Trophoblast cell (in vitro differentiated cells and primary cell): Measurements from ENCODE around the gene NQO2.

Experiments
- DNase-seq, 2 donors: peaks; one replicate each; pipeline ENCODE4 v3.0.0-alpha.2; 2016
- H2AFZ ChIP-seq: 2 replicates; pipeline ENCODE4 v1.6.1; 2013; ENCODE audit warnings: low read length, moderate library complexity, mild to moderate bottlenecking; ENCODE audit not compliant: insufficient read depth, poor library complexity
- H2AK5ac ChIP-seq: 2 replicates; pipeline ENCODE4 v1.6.1; 2013; ENCODE audit warnings: mild to moderate bottlenecking, low read length
- H2BK120ac ChIP-seq: 2 replicates; pipeline ENCODE4 v1.6.1; 2013; ENCODE audit warnings: low read length, mild to moderate bottlenecking, moderate library complexity; ENCODE audit not compliant: insufficient read depth, poor library complexity
- H2BK12ac ChIP-seq: 2 replicates; pipeline ENCODE4 v1.6.1; 2013; ENCODE audit warnings: mild to moderate bottlenecking, low read length, moderate library complexity
- H2BK5ac ChIP-seq: 2 replicates; pipeline ENCODE4 v1.6.1; 2013; ENCODE audit warnings: low read length, low read depth, moderate library complexity, mild to moderate bottlenecking; ENCODE audit not compliant: poor library complexity
- H3K14ac ChIP-seq: 2 replicates; pipeline ENCODE4 v1.6.1; 2013; ENCODE audit warnings: mild to moderate bottlenecking, low read length
- H3K18ac ChIP-seq: 2 replicates; pipeline ENCODE4 v1.6.1; 2013; ENCODE audit warnings: mild to moderate bottlenecking, low read length
- H3K23ac ChIP-seq: 2 replicates; pipeline ENCODE4 v1.6.1; 2013; ENCODE audit warnings: low read length
- H3K27ac ChIP-seq: 2 replicates; pipeline ENCODE4 v1.5.1; 2013; ENCODE audit warnings: low read depth, mild to moderate bottlenecking, inconsistent platforms, low read length, moderate library complexity
- H3K27me3 ChIP-seq: 2 replicates; pipeline ENCODE4 v1.6.1; 2013; ENCODE audit warnings: inconsistent platforms, mild to moderate bottlenecking, low read length, moderate library complexity; ENCODE audit not compliant: insufficient read depth
- H3K36me3 ChIP-seq, 2 experiments: 1 replicate in 1 of 2; 2 replicates in 1 of 2; pipeline ENCODE4 v1.6.1; 2013; ENCODE audit warnings: low read length in 2 of 2, mild to moderate bottlenecking in 2 of 2, moderate library complexity in 1 of 2; ENCODE audit not compliant: insufficient read depth in 2 of 2, control insufficient read depth in 1 of 2
- H3K4ac ChIP-seq: 2 replicates; pipeline ENCODE4 v1.6.1; 2013; ENCODE audit warnings: low read depth, mild to moderate bottlenecking, low read length, moderate library complexity
- H3K4me1 ChIP-seq, 2 experiments: 1 replicate in 1 of 2; 2 replicates in 1 of 2; pipeline ENCODE4 v1.6.1; 2013; ENCODE audit warnings: low read length in 2 of 2, mild to moderate bottlenecking in 2 of 2, moderate library complexity in 1 of 2; ENCODE audit not compliant: insufficient read depth in 2 of 2, control insufficient read depth in 1 of 2
- H3K4me2 ChIP-seq: 2 replicates; pipeline ENCODE4 v1.6.1; 2013; ENCODE audit warnings: inconsistent platforms, mild to moderate bottlenecking, low read length, moderate library complexity
- H3K4me3 ChIP-seq: 2 replicates; pipeline ENCODE4 v1.5.1; 2013; ENCODE audit warnings: mild to moderate bottlenecking, low read depth, low read length, inconsistent platforms
- H3K79me1 ChIP-seq: one replicate; pipeline ENCODE4 v1.6.1; 2013; ENCODE audit warnings: low read length
- H3K79me2 ChIP-seq: 2 replicates; pipeline ENCODE4 v1.6.1; 2013; ENCODE audit warnings: low read length, mild to moderate bottlenecking; ENCODE audit not compliant: control insufficient read depth, insufficient read depth, poor library complexity
- H3K9ac ChIP-seq: 2 replicates; pipeline ENCODE4 v1.6.1; 2013; ENCODE audit warnings: mild to moderate bottlenecking, low read length
- H3K9me3 ChIP-seq: 2 replicates; pipeline ENCODE4 v1.6.1; 2013; ENCODE audit warnings: low read depth, mild to moderate bottlenecking, control low read depth, inconsistent platforms, low read length; ENCODE audit not compliant: insufficient read depth
- H4K12ac ChIP-seq: 2 replicates; pipeline ENCODE4 v1.6.1; 2013; ENCODE audit warnings: low read depth, mild to moderate bottlenecking, low read length, moderate library complexity
- H4K8ac ChIP-seq: 2 replicates; pipeline ENCODE4 v1.6.1; 2013; ENCODE audit warnings: low read depth, mild to moderate bottlenecking, low read length, moderate library complexity
- H4K91ac ChIP-seq: one replicate; pipeline ENCODE4 v1.6.1; 2013; ENCODE audit warnings: low read depth, mild to moderate bottlenecking, low read length, moderate library complexity
- WGBS: extraction: QIAGEN DNeasy Blood & Tissue Kit; methylation state at CpG from one replicate; pipeline ENCODE4 v1.1.7; 2013; ENCODE audit warnings: missing lambda C conversion rate; ENCODE audit not compliant: insufficient read length, insufficient coverage; ENCODE audit errors: extremely low coverage; 5-methylcytosine and 5-hydroxymethylcytosine counted together

Gene NQO2

GRCh38 chr6:2976571-2977085, 23.1 kb upstream of the NQO2 start:
- H2AFZ ChIP-seq, result no peak overlapping the region
- H2BK12ac ChIP-seq, result no peak overlapping the region
- H4K8ac ChIP-seq, result no peak overlapping the region
- no peak overlapping the region for H3K9ac ChIP-seq
- H3K18ac ChIP-seq, result no peak overlapping the region
- no peak overlapping the region for H3K23ac ChIP-seq
- no peaks in the 10 kb centered on the region for H3K79me2 ChIP-seq
- H3K14ac ChIP-seq, result no peak overlapping the region
- H2AK5ac ChIP-seq, result no peak overlapping the region
- H2BK5ac ChIP-seq, result no peak overlapping the region
- H3K79me1 ChIP-seq, result peaks cover 2% of the 10 kb centered on the region
- peaks cover 0 to 2% of the 10 kb centered on the region in 2 experiments for H3K4me1 ChIP-seq
- no peaks in the 10 kb centered on the region for H3K9me3 ChIP-seq
- no peak overlapping the region for H3K4me3 ChIP-seq
- H2BK120ac ChIP-seq, result no peak overlapping the region
- no peaks in the 10 kb centered on the region for H3K36me3 ChIP-seq
- no peak overlapping the region for H4K12ac ChIP-seq
- no peak overlapping the region for H4K91ac ChIP-seq
- no peak overlapping the region for H3K4me2 ChIP-seq
- no peak overlapping the region for H3K4ac ChIP-seq
- no peaks in the 10 kb centered on the region for H3K27me3 ChIP-seq
- WGBS, result no CpG with 5 or more reads among the region's 7 CpGs
- DNase-seq, result peak; percentile 18 to 64
- H3K27ac ChIP-seq, result no peak overlapping the region

GRCh38 chr6:2977290-2977689, 22.4 kb upstream of the NQO2 start:
- H2BK5ac ChIP-seq, result no peak overlapping the region
- WGBS, result no CpG with 5 or more reads among the region's 5 CpGs
- H3K14ac ChIP-seq, result no peak overlapping the region

GRCh38 chr6:2977799-2978590, 21.7 kb upstream of the NQO2 start:
- no peak overlapping the region for H3K4me2 ChIP-seq
- H3K23ac ChIP-seq, result no peak overlapping the region
- H4K8ac ChIP-seq, result no peak overlapping the region
- H3K14ac ChIP-seq, result no peak overlapping the region
- H3K27ac ChIP-seq, result no peak overlapping the region
- H3K18ac ChIP-seq, result no peak overlapping the region
- no peak overlapping the region for H2AFZ ChIP-seq
- H2BK5ac ChIP-seq, result no peak overlapping the region
- no peak overlapping the region for H3K9ac ChIP-seq
- H2BK120ac ChIP-seq, result no peak overlapping the region
- DNase-seq, result no peak
- H4K12ac ChIP-seq, result no peak overlapping the region
- no peaks in the 10 kb centered on the region for H3K79me2 ChIP-seq
- no peak overlapping the region for H3K4me3 ChIP-seq
- H3K9me3 ChIP-seq, result peaks cover 2% of the 10 kb centered on the region
- H3K4ac ChIP-seq, result no peak overlapping the region
- H3K79me1 ChIP-seq, result no peaks in the 10 kb centered on the region
- no peak overlapping the region for H4K91ac ChIP-seq
- H3K27me3 ChIP-seq, result no peaks in the 10 kb centered on the region
- no peak overlapping the region for H2AK5ac ChIP-seq
- H2BK12ac ChIP-seq, result no peak overlapping the region
- no peaks in the 10 kb centered on the region for H3K4me1 ChIP-seq
- WGBS, result no CpG with 5 or more reads among the region's 3 CpGs
- no peaks in the 10 kb centered on the region for H3K36me3 ChIP-seq

More at GRCh38 chr6:2977290-2977689, 22.4 kb upstream of the NQO2 start:
- Histone ChIP-seq H3K23ac (no peak overlapping the region), H3K79me1 (no peaks in the 10 kb centered on the region), H3K18ac (no peak overlapping the region), H4K8ac (no peak overlapping the region), H2AK5ac (no peak overlapping the region), H3K79me2 (no peaks in the 10 kb centered on the region), H3K36me3 (no peaks in the 10 kb centered on the region), H2BK120ac (no peak overlapping the region), H2BK12ac (no peak overlapping the region), H3K4me3 (no peak overlapping the region), H3K27me3 (no peaks in the 10 kb centered on the region), H4K12ac (no peak overlapping the region), H3K9me3 (peaks cover under 1% of the 10 kb centered on the region), H4K91ac (no peak overlapping the region), H3K9ac (no peak overlapping the region), H2AFZ (no peak overlapping the region), H3K4me2 (no peak overlapping the region), H3K4ac (no peak overlapping the region), H3K4me1 (no peaks in the 10 kb centered on the region), H3K27ac (no peak overlapping the region)
- no peak for DNase-seq

- no peak overlapping the region for H3K27ac ChIP-seq
- H3K27me3 ChIP-seq, result no peaks in the 10 kb centered on the region
- H4K8ac ChIP-seq, result no peak overlapping the region
- no peak overlapping the region for H3K4me3 ChIP-seq
- H2BK5ac ChIP-seq, result no peak overlapping the region
- no peak overlapping the region for H4K91ac ChIP-seq
- no peak overlapping the region for H2AK5ac ChIP-seq
- no peaks in the 10 kb centered on the region for H3K36me3 ChIP-seq
- no peak overlapping the region for H3K4me2 ChIP-seq
- H2AFZ ChIP-seq, result no peak overlapping the region
- no CpG with 5 or more reads among the region's 4 CpGs for WGBS
- peak; percentile 68 to 84 for DNase-seq
- no peak overlapping the region for H3K18ac ChIP-seq
- H2BK120ac ChIP-seq, result no peak overlapping the region
- peaks cover 2% of the 10 kb centered on the region for H3K9me3 ChIP-seq
- H3K4me1 ChIP-seq, result no peaks in the 10 kb centered on the region
- H3K79me1 ChIP-seq, result no peaks in the 10 kb centered on the region
- no peak overlapping the region for H4K12ac ChIP-seq
- H3K23ac ChIP-seq, result no peak overlapping the region
- no peaks in the 10 kb centered on the region for H3K79me2 ChIP-seq
- no peak overlapping the region for H3K9ac ChIP-seq
- no peak overlapping the region for H3K4ac ChIP-seq
- H3K14ac ChIP-seq, result no peak overlapping the region
- no peak overlapping the region for H2BK12ac ChIP-seq
Measured at GRCh38 chr6:2978923-2979322, 20.8 kb upstream of the NQO2 start.
